OCI-LY7 (cell line): ENCODE measurements around the gene ESRRG.

ENCODE experiments used
- EZH2phosphoT487 ChIP-seq: fragments of 200-600 bp; sonication (generic); IDR thresholded peaks from 2 replicates; pipeline ENCODE4 v1.6.1; 2018; ENCODE audit warnings: low read depth, borderline replicate concordance, mild to moderate bottlenecking, mixed run types, antibody characterized with exemption, low read length, moderate library complexity, mixed read lengths
- TF ChIP-seq, protein P1 (sequence below): fragments of 200-600 bp; sonication (generic); conservative IDR thresholded peaks from 2 replicates; pipeline ENCODE4 v1.5.1; 2014; ENCODE audit warnings: mild to moderate bottlenecking, antibody characterized with exemption, low read length, moderate library complexity, mixed read lengths

DNA sequence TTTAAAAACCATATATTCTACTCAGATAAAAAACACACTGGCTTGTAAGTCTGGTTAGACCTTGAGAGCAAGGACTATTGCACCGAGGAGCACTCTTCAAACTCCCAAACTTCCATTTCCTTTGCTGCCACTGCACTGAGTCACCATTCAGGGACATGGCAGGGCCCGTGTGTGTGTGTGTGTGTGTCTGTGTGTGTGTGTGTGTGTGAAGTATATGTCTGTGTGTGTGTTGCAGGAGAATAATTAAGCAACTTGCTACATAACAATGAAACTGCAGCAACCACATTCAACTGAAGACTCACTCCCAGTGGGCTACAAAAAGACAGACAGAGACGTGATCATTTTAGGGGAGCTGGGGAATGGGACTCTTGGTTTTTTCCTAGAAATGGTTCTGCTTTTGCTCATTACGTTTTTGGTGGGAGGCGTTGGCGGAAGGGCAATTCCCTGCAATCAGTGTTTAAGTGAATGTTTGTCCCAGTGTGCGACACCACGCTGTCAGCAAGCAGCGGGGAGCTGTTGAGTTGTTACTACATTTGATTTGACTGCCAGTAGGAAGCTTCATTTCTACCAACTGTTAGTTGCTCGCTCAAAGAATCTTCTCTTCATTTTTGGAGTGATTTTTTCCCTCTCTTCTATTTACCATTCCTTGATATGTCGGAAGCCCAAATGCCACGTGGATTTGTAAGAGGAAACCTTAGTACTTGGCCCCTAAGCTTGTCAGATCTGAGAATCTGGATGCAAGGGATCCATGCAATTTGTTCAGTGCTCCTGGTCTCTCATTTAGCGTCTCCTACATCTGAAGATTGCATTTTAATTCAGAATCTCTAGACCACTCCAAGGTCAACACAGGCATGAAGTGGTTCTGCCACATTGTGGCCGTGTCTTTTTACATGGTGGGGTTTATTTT, 36.1 kb downstream of the ESRRG start:
- TF ChIP-seq, protein P1, sequence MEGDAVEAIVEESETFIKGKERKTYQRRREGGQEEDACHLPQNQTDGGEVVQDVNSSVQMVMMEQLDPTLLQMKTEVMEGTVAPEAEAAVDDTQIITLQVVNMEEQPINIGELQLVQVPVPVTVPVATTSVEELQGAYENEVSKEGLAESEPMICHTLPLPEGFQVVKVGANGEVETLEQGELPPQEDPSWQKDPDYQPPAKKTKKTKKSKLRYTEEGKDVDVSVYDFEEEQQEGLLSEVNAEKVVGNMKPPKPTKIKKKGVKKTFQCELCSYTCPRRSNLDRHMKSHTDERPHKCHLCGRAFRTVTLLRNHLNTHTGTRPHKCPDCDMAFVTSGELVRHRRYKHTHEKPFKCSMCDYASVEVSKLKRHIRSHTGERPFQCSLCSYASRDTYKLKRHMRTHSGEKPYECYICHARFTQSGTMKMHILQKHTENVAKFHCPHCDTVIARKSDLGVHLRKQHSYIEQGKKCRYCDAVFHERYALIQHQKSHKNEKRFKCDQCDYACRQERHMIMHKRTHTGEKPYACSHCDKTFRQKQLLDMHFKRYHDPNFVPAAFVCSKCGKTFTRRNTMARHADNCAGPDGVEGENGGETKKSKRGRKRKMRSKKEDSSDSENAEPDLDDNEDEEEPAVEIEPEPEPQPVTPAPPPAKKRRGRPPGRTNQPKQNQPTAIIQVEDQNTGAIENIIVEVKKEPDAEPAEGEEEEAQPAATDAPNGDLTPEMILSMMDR: no peak
- no peak for TF ChIP-seq EZH2phosphoT487
